GM19455 (cell line): ENCODE results near the gene PRICKLE2.

ENCODE experiments used
- ATAC-seq: cut with Tn5 transposase; IDR thresholded peaks from one replicate; pipeline ENCODE4 v1.9.1; 2021; ENCODE audit not compliant: unreplicated experiment

The PRICKLE2 gene

DNA sequence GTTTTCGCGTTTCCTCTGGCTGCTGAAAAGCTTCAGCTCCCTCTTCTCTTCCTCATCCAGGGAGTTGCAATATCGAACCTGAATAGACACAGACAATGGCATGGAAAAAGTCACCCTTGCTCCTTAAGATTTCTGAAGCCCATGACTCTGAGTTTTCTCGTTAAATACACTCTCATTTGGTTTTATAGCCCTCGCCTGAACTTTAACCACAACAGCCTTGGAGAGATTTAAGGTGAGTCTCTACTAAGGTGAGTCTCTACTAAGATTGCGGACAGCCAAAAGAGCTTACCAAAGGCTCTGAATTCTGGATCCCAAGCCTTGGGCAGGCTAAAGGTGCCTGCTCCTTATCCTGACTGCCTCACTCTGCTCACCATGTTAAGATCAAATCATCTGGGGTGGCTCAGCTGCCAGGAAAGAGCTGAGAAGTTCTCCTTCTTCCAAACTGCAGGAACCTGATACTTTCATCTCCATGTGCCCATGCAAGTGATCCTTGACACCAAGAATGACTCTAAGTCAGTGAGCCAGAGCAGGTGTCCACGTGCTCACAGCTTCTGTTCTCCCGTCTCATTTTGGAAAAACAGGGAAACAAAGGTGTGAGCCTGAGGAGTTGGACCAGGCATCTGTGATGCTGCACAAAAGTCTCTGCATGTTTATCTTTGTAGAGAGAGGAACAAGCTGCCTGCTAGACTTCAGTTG lies 65.1 kb downstream of the PRICKLE2 start:
- ATAC-seq, result no peak

DNA sequence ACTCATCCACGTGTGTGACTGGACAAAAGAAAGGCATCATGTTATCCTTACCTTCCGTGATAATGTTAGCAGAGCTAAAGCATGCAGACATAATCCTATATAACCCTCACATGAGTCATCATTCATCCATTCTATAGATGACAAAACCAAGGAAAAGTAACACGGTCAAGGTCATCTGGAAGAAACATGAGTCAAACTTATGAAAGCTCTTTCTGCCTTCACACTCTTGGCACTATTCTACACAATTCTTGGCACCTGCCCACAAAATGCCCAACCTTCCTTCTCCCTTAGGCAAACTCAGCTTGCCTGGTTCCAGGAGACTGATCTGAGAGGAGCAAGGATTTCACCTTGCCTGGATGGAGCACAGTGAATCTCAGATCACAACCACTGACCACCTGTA lies 66.9 kb downstream of the PRICKLE2 start:
- no peak for ATAC-seq

DNA sequence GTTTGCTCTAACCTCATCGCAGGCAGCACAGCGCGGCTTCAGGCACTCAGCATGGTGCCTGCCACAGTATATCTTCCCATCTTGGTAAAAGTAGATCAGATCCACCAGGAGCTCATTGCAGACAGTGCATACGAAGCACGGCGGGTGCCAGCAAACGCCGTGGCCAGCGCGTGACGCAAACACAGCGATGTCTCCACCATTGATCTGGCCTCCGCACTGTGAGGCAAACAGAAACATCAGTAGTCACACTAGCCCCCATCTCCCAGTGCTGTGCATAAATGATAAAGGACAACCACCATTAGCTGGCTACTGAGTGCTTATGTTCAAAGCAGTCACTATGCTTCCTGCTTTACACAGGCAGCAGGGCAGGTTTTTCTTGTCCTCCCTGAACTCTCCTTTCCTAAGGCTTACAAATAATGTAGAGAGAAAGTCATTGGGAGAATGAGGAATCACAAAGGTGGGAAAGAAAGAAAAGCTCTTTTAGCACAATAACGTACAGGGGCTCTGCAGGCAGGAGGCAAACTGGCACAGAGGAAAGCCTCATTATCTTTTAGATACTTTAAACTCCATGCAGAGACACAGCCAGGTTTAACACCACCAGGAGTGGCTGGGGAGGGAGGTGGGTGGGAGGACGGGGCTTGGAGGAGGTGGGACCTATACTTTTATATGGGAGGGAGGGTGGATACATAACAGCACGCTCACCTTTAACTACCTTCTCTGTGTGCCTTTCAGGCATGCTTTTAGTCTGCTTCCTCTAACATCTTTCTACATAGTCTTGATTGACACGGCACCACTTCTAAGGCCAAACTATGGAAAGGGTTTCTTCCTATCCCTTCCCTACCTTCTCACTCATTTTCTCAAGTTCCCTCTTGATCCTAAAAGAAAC lies 67.9 kb downstream of the PRICKLE2 start:
- no peak for ATAC-seq

DNA sequence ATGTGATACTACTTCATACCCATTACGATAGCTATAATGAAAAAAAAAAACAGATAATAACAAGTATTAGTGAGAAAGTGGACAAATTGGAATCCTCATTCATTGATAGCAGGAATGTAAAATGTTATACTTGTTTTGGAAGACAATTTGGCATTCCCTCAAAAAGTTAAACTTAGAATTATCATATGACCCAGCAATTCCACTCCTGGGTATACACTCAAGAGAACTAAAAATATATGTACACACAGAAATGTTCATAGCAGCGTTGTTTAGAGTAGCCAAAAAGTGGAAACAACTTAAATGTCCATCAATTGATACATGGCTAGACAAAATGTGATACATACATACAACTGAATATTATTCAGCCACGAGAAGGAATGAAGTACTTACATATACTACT lies 69.9 kb downstream of the PRICKLE2 start:
- no peak for ATAC-seq

DNA sequence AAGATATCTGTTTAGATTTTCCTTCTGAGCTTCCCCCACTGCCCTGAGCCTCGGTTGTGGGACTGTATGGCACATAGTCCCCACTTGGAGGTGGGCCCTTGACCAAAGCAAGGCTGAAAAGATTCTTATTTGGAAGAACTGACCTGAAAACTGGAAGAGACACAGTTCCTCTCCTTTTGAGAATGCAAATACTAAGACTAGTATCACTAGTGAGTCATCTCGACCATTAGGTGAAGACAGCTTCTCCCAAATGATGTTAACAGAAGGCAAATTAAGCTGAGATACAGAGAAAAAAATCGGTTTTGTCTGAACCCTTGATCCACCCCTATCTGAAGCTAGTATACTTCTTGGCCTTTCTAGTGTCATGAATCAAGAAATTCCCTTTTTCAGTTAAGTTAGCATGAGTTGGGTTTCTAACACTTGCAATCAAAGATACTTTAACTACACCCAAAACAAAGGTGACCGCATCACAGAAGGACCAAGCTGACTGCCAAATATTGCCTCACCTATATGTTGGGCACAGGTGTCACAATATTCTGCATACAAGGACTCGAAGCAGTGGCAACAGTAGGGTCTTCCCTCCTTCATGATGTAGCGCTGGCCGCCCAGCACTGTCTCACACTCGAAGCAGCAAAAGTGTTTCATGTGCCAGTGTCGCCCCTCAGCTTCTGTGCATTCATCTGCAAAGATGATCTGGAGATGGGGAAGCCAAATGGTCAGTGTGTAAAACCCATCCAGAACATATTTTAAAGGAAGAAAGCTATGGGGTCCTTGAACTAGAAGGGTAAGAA lies 72.4 kb downstream of the PRICKLE2 start:
- no peak for ATAC-seq

DNA sequence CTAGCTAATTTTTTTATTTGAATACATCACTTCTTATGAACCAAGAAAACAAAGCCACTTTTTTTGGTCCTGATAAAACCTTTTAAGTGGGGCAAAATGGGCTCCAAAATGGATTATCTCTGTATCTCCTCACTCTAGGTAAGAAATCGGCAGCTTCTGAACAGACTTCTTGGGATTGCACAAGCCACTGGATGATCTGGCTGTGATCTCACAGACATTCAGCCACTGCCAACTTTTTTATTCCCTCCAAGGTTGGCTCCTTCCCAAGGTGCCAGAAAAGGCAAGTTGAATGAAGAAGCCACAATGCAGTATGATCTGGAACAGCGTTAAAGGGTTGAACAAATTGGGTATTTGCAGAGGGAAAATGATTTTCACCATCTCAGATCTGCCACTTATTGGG lies 73.2 kb downstream of the PRICKLE2 start:
- no peak for ATAC-seq

DNA sequence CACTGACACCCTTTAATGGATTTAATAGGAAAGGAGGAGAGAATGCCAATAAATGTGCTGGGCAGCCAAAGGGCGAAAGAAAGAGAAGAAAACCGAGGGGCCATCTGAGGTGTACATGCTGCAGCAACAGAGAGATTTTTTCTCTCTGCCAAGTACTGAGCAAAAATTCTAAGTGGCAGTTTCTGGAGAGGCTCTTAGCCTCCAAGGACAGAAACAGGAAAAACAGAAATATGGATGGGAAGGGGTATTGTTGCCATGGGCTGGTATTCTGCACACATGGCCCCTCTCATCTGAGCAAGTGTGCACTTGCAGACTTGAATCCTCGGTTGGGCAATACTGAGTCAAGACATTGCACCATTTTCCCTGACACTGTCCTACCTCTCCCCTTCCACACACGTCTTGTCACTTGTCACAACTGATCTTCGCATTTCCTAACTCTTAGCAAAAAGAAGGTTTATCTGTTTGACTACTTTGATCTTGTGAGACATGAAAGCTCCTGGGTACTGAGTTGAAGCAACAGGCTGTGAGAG lies 73.9 kb downstream of the PRICKLE2 start:
- ATAC-seq, result no peak

DNA sequence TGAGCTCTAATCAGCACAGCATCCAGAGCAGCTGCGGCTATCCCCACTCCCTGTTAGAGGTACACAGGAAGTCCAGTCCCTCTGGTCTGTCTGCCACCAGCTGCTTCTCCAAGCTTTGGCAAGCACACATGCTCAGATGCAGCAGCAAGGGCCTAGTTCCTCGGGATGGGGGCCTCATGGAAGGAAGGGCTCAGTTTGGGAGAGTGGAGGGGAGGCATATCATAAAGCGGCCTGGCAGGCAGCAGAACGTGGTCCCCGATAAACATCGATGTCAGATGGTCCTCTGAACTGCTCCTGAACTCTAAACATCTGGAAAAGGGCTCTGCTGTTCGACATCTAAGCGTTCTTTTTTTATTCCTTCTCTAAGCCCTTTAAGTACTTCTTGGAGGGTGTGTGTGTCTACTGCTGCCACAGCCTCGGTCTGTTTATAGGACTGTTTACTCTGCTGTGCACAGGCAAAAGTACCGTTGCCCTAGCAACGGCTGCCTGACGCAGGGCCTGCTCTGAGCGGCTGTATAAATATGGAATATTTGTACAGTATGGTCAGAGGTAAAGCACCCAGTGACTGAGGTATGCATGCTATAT lies 74.6 kb downstream of the PRICKLE2 start:
- ATAC-seq, result no peak

DNA sequence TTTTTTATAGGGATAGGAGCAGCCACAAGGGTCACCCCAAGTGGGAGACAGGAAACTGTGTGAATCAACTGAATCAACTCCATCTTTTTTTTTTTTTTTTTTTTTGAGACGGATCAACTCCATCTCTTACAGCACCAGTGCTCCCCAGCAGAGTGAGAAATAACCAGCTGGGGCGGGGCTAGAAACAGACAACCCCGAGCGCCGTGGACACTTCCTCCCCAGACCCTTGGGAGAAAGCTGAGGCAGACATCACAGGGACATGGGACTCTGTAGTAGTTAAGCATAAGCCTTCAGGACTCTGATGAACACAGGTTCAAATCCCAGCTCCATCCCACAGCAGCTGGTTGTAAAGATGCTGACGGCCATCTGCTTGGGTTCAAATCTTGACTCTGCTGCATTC lies 75.4 kb downstream of the PRICKLE2 start:
- no peak for ATAC-seq

DNA sequence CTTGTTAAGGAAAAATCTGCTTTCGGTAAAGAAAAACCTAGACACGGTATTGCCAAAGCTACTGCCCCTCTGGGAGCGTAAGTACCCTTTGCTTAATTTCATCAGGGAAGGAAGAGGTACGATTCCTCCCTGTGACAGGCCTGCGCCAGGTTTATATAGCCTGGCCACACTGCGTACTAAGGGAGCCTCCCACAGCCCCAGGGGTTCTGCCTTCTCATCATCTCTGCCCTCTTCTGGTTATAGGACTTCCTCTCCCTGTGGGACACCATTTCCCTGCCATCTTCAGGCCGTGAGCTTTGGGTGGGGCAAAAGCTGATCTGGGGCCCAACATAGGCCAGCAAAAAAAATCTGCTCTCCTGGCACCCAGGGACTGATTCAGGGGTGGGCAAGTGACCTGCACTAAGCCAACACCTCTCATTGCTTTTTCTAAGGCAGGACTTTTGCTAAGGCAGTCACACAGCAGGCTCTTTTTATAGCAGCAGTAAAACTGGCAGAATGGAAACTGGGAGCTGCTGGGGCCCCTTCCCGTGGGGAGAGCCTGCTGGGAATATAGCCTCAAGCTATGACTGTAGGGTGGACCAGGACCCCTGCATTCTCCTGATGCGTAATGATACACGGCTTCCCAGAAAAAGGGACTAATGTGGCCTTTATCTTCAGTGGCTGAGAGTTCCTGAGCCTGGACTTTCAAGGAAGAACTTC lies 76.2 kb downstream of the PRICKLE2 start:
- ATAC-seq, result no peak

DNA sequence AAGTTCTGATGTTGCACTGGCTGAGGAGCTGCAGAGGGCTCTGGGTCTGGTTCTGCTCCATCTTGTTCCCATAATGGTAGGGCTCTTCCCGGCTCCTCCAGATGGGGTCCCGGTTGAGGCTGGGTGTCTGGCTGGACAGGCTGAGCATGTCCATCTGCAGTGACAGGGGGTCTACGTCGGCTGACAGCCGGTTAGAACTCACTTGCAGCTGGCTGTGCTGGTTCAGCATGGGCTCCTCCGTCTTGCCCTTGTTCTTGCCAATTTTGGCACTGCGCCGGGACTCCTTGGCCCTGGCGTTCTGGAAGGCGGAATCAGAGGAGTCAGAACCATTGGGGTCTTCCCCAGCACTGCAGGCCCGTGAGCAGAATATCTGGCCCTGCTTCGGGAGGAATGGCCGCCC lies 78.1 kb downstream of the PRICKLE2 start:
- ATAC-seq, result no peak

DNA sequence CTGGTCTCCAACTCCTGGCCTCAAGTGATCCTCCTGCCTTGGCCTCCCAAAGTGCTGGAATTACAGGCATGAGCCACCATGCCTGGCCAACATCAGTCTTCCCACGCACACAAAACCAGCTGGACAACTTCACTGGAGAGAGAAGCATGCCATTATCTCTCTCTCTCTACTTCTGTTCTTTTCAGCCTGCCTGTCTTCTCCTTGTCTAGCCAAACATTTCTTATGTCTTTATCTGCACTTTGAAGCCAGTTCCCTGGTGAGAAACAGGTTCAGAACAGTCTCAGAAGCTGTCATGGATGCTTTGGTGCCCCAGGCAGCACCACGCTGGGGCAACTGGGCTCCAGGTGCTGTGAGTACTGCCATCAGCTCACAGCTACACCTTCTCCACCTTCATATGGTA lies 79.8 kb downstream of the PRICKLE2 start:
- no peak for ATAC-seq

DNA sequence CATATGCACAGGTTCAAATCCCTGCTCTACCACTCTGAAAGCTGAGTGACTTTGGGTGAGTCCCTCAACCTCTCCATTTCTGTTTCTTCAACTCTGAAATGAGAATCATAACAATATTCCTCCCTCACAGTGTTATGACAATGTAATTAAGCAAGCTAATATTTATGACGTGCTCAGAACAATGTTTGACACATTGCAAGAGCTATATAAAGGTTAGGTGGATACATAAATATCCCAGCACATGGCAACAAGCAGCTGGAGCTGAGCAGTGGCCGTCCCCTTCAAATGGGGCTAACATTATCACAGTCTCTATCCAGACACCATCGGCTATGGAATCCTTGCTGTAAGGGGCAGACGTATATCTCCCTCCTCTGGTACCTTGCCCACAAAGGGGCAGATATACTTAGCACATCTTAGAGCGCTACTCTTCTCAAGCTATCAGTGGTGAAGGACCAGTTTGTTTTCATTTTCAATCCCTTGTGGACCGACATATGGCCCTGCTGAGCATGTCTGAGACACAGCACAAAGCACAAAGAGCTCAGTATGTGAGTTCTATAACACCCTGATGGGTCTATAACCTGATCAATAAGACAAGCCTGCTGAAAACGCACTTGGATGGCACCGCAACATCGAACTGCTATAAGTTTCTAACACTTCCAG lies 80.9 kb downstream of the PRICKLE2 start:
- no peak for ATAC-seq

DNA sequence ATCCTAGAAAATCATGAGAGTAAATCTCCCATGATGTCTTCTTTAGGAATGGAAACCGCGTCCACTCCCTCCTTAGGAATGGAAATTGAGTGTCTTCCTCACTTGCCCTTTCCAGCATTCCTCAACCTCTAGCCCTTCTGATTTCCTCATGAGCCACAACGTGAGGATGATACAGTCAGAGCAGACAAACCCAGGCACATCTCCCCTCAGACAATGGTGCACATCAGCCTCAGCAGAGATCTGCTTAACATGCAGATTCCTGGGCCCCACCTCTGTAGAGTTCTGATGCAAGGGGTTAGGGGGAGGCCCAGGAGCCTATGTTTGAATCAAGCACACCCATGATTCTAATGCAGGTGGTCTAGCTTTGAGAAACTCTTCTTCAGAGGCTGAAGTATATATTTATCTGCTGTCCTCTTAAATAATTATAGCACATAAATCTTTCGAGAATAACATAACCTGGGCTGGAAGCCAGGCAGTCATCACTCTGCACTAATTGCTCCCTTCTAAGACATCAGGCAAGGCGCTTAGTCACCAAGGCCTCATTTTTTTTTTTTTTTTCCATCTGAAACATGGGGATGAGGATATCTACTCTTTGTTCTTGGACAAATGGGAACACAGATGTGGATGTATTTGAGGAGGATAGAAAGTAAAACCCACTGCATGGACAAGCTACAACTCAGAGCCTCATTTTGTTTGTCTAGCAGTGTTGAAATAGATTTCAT lies 81.7 kb downstream of the PRICKLE2 start:
- no peak for ATAC-seq

DNA sequence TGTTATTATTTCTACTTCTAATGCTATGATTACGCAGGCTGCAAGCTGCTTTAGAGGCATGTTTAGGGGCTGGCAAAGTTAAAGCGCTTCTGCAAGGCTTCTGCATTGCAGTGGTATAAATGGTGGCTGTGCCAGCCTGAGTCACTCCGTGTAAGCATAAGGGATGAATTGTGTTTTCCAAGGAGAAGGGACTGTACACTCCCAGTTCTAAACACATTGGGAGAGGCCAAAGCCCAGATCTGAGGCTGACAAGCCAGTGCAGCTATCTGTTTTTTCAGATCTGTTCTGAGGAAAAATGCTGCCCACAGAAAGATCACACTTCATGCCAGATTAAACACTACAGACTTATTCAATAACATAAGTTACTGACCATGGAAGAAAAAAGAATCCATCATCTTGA lies 83.8 kb downstream of the PRICKLE2 start:
- ATAC-seq, result no peak

DNA sequence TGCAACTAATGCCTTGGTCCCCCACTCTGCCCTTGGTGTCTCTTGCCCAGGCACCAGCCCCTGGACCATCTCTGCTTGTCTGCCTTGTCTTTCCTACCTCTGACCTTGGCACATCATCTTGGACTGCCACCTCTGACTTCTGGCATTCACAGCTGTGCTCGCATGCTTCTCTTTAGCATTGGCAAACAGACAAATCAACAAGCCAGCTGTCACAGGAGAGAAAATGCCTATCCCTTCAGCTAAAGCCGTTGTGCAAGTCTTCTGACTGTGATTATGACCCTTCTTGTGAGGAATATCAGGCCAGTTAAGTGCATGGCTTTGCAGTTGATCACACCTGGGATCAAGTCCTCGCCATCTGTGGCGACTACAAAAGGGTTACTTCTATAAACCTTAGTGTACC lies 84.6 kb downstream of the PRICKLE2 start:
- ATAC-seq, result no peak

DNA sequence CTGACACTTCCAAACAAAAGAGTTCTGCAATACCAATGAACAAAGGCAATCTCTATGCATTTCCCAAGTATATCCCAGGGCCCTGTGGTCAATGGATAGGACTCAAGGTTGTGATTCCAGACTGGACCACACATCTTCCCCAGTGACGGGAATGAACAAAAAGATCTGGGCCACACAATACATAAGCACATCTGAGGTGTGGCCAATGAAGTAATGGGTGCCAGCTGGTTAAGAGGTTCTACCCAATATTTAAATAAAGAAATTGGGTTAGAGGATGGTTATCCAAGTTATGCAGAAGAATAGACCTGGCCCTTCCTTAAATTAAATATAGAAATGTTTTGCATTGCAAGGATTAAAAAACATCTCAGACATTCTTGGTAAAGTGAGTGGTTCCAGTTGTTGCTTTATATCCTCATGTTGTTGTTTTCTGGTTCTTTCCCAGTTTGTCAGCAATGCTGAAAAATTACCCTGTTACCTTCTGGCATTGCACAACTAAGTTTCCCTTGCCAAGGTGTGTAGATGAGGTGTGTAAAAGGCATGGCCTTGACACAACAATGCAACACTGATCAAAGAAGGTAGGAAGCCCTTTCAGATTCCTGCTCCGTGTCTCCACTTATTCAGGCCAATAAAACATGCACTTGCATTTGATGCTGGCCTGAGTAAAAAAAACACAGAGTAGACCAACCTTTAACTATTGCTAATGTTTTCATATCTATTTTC lies 86.5 kb downstream of the PRICKLE2 start:
- ATAC-seq, result no peak

DNA sequence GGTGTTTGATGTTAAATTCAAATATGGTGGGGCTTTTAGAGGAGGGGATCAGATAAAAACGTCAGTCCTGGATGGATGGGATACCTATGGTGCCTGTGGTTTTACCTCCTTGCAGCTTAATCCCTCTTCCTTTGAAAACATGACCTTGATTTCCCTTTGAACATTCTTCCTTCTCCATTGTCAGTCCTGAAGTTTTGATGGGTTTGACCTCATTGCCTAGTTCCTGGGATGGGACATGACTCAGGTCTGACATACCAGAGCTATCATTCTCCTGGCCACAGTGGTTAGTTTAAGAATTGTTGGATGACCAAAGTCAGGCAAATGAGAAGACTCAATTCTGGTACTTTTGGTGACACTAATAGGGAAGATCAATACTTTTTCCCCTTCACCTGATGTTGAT lies 87.2 kb downstream of the PRICKLE2 start:
- ATAC-seq, result no peak

DNA sequence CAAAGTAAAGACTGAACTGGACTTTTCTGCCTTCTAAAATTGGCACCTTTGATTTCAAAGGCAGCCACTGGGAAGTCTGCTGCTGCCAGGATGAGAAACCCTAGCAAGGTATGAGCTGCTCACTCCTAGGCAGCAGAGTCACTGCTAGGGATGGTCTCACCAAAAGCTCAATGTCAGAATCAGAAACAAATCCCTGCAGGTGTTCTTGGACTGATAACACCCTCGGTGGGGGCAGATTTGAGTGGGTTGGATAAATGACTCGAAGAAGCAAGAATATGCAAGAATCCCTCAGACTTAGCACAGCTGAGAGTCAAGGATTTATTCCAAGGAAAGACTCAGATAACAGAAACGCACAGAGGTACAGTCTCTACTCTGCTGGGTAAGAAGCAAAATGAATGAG lies 90.4 kb downstream of the PRICKLE2 start:
- ATAC-seq, result no peak
